Endothelial cell of coronary artery (primary cell): Measurements from ENCODE around the gene CHST6. TPM values are rescaled to one million over a fixed set of nuclear protein-coding genes. Genes with fewer than 3 reads are reported as not detected.

Source experiments
- total RNA-seq: library from RNA; depleted of rRNA; stranded (reverse); fragments of >200 nt; gene quantifications from 2 replicates; pipeline ENCODE4 v1.2.3, GENCODE V29; 2014

The CHST6 gene
- 0.38 and 0.54 TPM in 2 replicates for total RNA-seq

DNA sequence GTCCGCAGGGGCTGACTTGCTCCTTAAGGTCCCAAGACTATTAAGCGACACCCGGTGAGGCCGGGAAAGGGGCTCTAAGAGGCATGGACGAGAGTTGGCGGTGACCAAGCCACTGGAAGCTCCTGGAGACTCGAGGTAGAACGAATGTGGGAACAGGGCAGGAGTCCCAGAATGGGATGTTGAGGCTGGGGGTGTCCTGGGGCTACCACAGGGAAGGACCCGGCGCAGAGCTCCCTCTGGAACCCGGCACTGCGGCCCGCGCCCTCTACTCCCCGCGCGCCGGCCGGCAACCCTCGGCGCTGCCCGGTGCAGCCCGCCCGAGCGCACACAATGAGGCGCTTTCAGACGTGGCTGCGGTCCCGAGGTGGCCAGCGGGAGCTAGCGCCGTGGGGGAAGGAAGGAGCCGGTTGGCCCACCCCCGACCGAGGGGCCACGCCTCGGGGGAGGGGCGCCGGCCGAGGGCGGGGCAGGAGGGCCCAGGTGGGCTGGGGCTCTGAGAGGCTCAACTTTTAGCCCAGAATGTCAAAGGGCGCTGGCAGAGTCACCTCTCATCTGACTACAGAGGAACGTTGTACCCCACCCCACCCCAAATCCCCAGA, at the start of gene CHST6:
CHST6 (minus strand) TSS at position 366 of the 599 bp plus-strand sequence. CDS start 15,613 bp downstream, outside the sequence.

DNA sequence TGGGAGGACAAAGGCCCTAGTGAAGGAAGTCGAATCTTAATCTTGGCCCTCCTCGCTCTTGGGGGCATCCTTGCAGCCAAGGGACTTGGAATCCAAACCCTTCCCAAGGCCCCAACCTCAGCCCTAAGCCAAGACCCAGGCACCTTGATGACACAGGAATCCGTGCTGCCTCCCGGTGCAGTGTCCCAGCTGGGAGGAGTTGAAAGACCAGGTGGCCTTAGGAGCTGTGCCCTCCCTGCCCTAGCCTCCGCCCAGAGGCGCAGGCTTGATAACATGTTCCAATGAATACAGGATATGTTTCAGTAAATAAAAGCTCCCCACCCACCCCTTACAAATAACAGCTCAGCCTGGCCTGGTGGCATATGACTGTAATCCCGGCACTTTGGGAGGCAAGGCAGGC, 40.7 kb upstream of the CHST6 start, which contains the start of gene CHST5:
CHST5 (minus strand) TSS at position 208 of the 400 bp plus-strand sequence. CDS start 5,724 bp downstream, outside the sequence.

DNA sequence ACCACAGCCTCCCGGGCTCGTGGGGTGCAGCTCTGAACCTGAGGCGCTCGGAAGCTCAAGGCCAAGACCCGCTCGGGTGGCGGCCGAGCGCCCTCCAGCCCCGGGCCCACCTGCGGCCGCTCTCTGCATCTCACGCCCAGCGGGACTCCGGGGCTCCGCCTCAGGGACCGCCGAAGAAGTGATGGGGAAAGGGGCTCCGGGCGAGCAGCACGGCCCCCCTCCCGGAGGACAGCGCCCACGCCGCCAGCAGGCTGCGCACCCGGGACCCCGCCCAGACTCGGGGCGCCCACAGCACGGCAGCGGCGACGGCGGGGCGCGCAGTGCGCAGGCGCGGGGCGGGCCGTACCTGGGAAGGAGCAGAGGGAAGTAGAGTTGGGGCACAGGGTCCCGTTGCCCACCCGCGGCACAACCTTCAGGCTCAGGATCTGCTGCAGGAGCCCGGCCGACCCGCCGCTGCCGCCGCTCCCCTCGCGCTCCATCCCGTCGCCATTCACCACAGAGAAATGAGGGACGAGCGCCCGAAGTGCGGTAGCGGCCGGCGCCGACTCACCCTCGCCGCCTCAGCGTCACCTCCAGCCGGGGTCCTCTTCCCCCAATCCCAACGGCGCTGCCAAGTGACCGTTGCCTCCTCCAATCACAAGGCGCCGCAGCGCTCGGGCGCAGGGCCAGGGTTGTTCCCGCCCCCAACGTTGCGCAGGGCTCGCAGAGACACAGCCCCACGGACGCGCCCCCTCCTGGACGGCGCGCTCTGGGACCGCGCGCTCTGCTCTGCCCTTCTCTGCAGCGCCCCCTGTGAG, 30.9 kb downstream of the CHST6 start, which contains the start of gene TMEM170A:
TMEM170A (minus strand) TSS at position 568 of the 797 bp plus-strand sequence; CDS start at position 479, 89 bp downstream.

DNA sequence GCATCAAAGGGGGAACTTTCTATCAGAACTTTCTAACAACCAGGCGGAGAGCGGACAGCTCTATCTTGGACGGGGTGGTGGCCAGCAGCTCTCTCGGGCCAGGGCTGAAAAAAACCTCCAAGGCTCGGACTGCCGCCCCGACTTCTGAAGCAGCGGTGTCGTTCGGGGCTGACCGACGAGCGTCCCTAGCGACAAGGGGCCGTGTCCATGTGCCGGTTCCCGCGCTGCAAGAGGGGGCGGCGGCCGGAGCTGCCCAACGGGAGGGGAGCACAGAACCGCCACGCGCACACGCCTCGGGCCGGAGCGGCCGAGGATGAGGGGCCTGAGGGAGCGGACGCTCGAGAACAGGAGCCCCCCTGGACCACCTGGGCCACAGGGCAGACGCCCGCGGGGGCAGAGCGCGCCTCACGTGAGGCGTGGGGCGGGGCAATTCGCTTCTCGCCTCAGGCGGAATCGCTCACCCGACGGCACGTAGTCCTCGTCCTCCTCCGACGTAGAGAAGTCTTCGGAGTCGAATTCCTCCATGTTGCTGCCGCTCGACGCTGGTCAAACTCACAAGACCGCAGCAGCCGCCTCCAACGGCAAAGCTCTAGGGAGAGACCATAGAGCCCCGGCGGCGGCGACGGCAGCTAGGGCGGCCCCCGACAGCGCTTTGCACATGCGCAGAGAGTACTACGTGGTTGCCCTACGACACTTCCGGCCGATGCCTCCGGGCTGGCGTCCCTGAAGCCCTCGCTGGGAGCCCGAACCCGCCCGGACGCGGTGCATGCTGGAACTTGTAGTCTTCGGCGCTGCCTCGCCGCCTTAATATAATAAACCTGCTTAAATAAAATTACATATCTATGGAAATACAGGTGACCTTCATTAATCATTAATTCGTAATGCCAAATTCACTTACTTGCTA, 62.2 kb downstream of the CHST6 start, which contains the start of gene CFDP1:
CFDP1 (minus strand) TSS at position 676 of the 904 bp plus-strand sequence; CDS start at position 525, 151 bp downstream.

Other genes with a start within 250 kb of the CHST6 start
- gene BCAR1, start 243.8 kb downstream of the CHST6 start, total RNA-seq = 100 and 178 TPM in 2 replicates
- 78.7 and 81.1 TPM in 2 replicates for gene CFDP1, start 61.9 kb downstream of the CHST6 start, total RNA-seq
- gene TMEM170A, start 30.8 kb downstream of the CHST6 start, total RNA-seq = 22.9 and 27.6 TPM in 2 replicates
- not detected in 2 replicates for gene CHST5, start 40.7 kb upstream of the CHST6 start, total RNA-seq
- gene TMEM231, start 60.8 kb upstream of the CHST6 start, total RNA-seq = 7.1 and 8.8 TPM in 2 replicates
- 32.6 and 36.9 TPM in 2 replicates for gene GABARAPL2, start 70.9 kb upstream of the CHST6 start, total RNA-seq
- 39.5 and 43.5 TPM in 2 replicates for gene ADAT1, start 127.8 kb upstream of the CHST6 start, total RNA-seq
- gene KARS1, start 152.2 kb upstream of the CHST6 start, total RNA-seq = 181 and 183 TPM in 2 replicates
- 35.5 and 44.7 TPM in 2 replicates for gene TERF2IP, start 152.3 kb upstream of the CHST6 start, total RNA-seq
- gene CPHXL2, start 181.6 kb upstream of the CHST6 start, total RNA-seq = not detected in 2 replicates
- not detected in 2 replicates for gene DUXB, start 206.0 kb upstream of the CHST6 start, total RNA-seq
- gene CPHXL, start 231.0 kb upstream of the CHST6 start, total RNA-seq = not detected in 2 replicates